OCI-LY3 (cell line): ENCODE data around the gene MAST1.

Experiments used
- EZH2phosphoT487 ChIP-seq: fragments of 200-600 bp; shearing (Covaris generic); IDR thresholded peaks from 2 replicates; pipeline ENCODE4 v1.6.1; 2018; ENCODE audit warnings: antibody characterized with exemption, mixed run types, low read depth
- TF ChIP-seq, protein P1 (sequence below): fragments of 200-600, 300-600 bp; sonication (generic); IDR thresholded peaks from 2 replicates; pipeline ENCODE4 v1.5.1; 2014; ENCODE audit warnings: antibody characterized with exemption, low read length, low read depth

DNA sequence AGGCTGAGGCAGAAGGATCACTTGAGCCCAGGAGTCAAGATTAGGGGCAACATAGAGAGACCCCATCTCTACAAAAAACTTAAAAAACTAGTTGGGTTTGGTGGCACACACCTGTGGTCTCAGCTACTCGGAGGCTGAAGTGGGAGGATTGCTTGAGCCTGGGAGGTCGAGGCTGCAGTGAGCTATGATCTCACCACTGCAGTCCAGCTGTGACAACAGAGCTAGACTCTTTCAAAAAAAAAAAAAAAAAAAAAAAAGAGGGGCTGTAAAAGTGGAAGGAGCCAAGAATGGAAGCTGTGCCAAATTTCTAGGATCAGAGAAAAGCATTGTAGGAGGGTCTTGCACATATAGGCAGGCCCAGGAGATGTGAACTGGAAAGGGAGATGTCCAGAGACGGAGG, 33.4 kb downstream of the MAST1 start:
- TF ChIP-seq, protein P1, sequence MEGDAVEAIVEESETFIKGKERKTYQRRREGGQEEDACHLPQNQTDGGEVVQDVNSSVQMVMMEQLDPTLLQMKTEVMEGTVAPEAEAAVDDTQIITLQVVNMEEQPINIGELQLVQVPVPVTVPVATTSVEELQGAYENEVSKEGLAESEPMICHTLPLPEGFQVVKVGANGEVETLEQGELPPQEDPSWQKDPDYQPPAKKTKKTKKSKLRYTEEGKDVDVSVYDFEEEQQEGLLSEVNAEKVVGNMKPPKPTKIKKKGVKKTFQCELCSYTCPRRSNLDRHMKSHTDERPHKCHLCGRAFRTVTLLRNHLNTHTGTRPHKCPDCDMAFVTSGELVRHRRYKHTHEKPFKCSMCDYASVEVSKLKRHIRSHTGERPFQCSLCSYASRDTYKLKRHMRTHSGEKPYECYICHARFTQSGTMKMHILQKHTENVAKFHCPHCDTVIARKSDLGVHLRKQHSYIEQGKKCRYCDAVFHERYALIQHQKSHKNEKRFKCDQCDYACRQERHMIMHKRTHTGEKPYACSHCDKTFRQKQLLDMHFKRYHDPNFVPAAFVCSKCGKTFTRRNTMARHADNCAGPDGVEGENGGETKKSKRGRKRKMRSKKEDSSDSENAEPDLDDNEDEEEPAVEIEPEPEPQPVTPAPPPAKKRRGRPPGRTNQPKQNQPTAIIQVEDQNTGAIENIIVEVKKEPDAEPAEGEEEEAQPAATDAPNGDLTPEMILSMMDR, result no peak
- TF ChIP-seq EZH2phosphoT487, result no peak
